HepG2 (cell line): ENCODE data around the gene PPP1R3F. TPM values are rescaled to one million over a fixed set of nuclear protein-coding genes. Genes with fewer than 3 reads are reported as not detected.

ENCODE experiments used
- AKNA ChIP-seq: sonication (generic); formaldehyde crosslinking; IDR thresholded peaks from 2 replicates; pipeline ENCODE4 v1.4.0; 2020; ENCODE audit warnings: missing genetic modification reagents, borderline replicate concordance
- NFATC3 ChIP-seq: sonication (generic); formaldehyde crosslinking; IDR thresholded peaks from 2 replicates; pipeline ENCODE4 v1.5.1; 2020; ENCODE audit warnings: mild to moderate bottlenecking, missing genetic modification reagents
- ZNF687 ChIP-seq: sonication (generic); formaldehyde crosslinking; IDR thresholded peaks from 2 replicates; pipeline ENCODE4 v1.5.1; 2020; ENCODE audit warnings: mild to moderate bottlenecking, missing genetic modification reagents, moderate library complexity
- ZNF883 ChIP-seq: sonication (generic); formaldehyde crosslinking; IDR thresholded peaks from 2 replicates; pipeline ENCODE4 v1.5.1; 2020; ENCODE audit warnings: mild to moderate bottlenecking, missing genetic modification reagents; ENCODE audit errors: not compliant biosample characterization
- polyA plus RNA-seq, 8 experiments: library from polyadenylated mRNA; depleted of rRNA in 3 of 8; stranded (reverse) in 7 of 8; unstranded in 1 of 8; fragments of >200 nt; fragmentation: Illumina TruSeq in 4 of 8; extraction: Trizol in 4 of 8; gene quantifications; 2 replicates each; pipeline versions ENCODE4 v1.2.1 to v1.2.3, GENCODE V29; 2011 to 2016; ENCODE audit warnings: low read depth in 4 of 8, missing spikeins in 1 of 8, mixed read lengths in 1 of 8; ENCODE audit not compliant: insufficient read depth in 1 of 8
- total RNA-seq, 5 experiments: library from RNA; depleted of rRNA; stranded (reverse); fragments of >200 nt; fragmentation: Illumina TruSeq; extraction: Trizol; gene quantifications; 2 replicates each; pipeline ENCODE4 v1.2.3, GENCODE V29; 2016; ENCODE audit warnings: low read depth in 1 of 5

The PPP1R3F gene
- total and polyA plus RNA-seq, 2 of the 13 experiments (the other 11 are each of a cell fraction or from before 2014, with no cell fraction given) = 0.82 to 0.84 TPM

- TF ChIP-seq AKNA (no peak), NFATC3 (CRISPR knock-in tag) (no peak), ZNF687 (CRISPR knock-in tag) (peak; percentile 39; the same call in 1 of the 2 replicates), ZNF883 (CRISPR knock-in tag) (no peak)
Measured at GRCh38 chrX:49257846-49258748, 11.5 kb upstream of the PPP1R3F start (continued).
